WTC11 (cell line): Measurements from ENCODE around the gene CARMIL1.

Source experiments
- TF ChIP-seq, protein P1 (sequence below): sonication (generic); formaldehyde crosslinking; IDR thresholded peaks from 2 replicates; pipeline ENCODE4 v1.8.1; 2022; ENCODE audit warnings: mild to moderate bottlenecking, missing genetic modification reagents, moderate library complexity, borderline replicate concordance
- TF ChIP-seq, protein P2 (sequence below): fragments of 200-600 bp; IDR thresholded peaks from 2 replicates; pipeline ENCODE4 v1.8.0; 2022; ENCODE audit warnings: antibody characterized with exemption

DNA sequence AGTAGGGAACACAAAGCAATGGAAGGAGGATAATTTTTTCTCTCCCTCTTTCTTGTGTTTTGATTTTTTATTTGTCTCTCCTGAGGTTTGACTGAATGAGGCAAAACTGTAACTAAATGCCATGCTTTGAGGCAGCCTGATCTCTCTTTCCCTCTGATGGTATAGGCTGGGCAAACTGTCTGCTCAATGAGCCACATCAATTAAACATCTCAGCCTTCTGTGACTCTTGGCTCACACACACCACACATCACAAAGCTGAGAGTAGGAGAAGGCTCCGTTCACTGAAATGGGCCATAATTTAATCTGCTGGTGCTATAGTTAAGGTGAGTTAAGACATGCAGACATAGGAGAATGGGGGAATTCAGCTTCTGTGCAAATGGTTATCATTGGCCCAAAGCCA, 344.7 kb downstream of the CARMIL1 start:
- TF ChIP-seq, protein P1, sequence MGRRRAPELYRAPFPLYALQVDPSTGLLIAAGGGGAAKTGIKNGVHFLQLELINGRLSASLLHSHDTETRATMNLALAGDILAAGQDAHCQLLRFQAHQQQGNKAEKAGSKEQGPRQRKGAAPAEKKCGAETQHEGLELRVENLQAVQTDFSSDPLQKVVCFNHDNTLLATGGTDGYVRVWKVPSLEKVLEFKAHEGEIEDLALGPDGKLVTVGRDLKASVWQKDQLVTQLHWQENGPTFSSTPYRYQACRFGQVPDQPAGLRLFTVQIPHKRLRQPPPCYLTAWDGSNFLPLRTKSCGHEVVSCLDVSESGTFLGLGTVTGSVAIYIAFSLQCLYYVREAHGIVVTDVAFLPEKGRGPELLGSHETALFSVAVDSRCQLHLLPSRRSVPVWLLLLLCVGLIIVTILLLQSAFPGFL (CRISPR knock-in tag): no peak
- TF ChIP-seq, protein P2, sequence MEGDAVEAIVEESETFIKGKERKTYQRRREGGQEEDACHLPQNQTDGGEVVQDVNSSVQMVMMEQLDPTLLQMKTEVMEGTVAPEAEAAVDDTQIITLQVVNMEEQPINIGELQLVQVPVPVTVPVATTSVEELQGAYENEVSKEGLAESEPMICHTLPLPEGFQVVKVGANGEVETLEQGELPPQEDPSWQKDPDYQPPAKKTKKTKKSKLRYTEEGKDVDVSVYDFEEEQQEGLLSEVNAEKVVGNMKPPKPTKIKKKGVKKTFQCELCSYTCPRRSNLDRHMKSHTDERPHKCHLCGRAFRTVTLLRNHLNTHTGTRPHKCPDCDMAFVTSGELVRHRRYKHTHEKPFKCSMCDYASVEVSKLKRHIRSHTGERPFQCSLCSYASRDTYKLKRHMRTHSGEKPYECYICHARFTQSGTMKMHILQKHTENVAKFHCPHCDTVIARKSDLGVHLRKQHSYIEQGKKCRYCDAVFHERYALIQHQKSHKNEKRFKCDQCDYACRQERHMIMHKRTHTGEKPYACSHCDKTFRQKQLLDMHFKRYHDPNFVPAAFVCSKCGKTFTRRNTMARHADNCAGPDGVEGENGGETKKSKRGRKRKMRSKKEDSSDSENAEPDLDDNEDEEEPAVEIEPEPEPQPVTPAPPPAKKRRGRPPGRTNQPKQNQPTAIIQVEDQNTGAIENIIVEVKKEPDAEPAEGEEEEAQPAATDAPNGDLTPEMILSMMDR: no peak
